Lung (tissue), 12 donors: ENCODE measurements around the gene MSX1. TPM values are rescaled to one million over a fixed set of nuclear protein-coding genes. Genes with fewer than 3 reads are reported as not detected.

Experiments
- ATAC-seq: fragments of 200-7000 bp; cut with Tn5 transposase; one replicate; pipeline ENCODE4 v1.9.1; 2020; ENCODE audit warnings: moderate number of reproducible peaks; ENCODE audit not compliant: insufficient read depth, low FRiP score
- DNase-seq, 3 donors: peaks; one replicate each; pipeline ENCODE4 v3.0.0-alpha.2; 2013 to 2017
- H3K27ac ChIP-seq, 2 donors: one replicate each; pipeline ENCODE4 v1.5.1; 2013; ENCODE audit warnings: mild to moderate bottlenecking in 2 of 2, moderate library complexity in 2 of 2, control low read depth in 1 of 2, inconsistent platforms in 1 of 2, low read depth in 1 of 2, low read length in 1 of 2
- H3K27me3 ChIP-seq, 3 donors: one replicate each; pipeline ENCODE4 v1.5.1; 2013; ENCODE audit warnings: low read length in 2 of 3; ENCODE audit not compliant: control insufficient read depth in 3 of 3, insufficient read depth in 3 of 3
- H3K36me3 ChIP-seq, 4 donors: one replicate each; pipeline ENCODE4 v1.5.1; 2013; ENCODE audit warnings: low read length in 4 of 4, mild to moderate bottlenecking in 1 of 4, moderate library complexity in 1 of 4; ENCODE audit not compliant: control insufficient read depth in 4 of 4, insufficient read depth in 4 of 4
- H3K4me1 ChIP-seq, 5 donors: one replicate each; pipeline ENCODE4 v1.5.1; 2013; ENCODE audit warnings: low read length in 5 of 5, mild to moderate bottlenecking in 2 of 5, moderate library complexity in 1 of 5; ENCODE audit not compliant: control insufficient read depth in 5 of 5, insufficient read depth in 5 of 5
- H3K4me3 ChIP-seq: one replicate; pipeline ENCODE4 v1.5.1; 2013; ENCODE audit warnings: mild to moderate bottlenecking, control low read depth, moderate library complexity
- H3K9ac ChIP-seq, 2 donors: one replicate each; pipeline ENCODE4 v1.5.1; 2013; ENCODE audit warnings: low read length in 2 of 2, control low read depth in 1 of 2; ENCODE audit not compliant: insufficient read depth in 1 of 2
- H3K9me3 ChIP-seq, 4 donors: one replicate each; pipeline ENCODE4 v1.5.1; 2013; ENCODE audit warnings: low read length in 3 of 4, mild to moderate bottlenecking in 1 of 4, moderate library complexity in 1 of 4; ENCODE audit not compliant: control insufficient read depth in 4 of 4, insufficient read depth in 3 of 4
- WGBS, 2 donors: extraction: QIAGEN DNeasy Blood & Tissue Kit; methylation state at CpG; one replicate each; pipeline ENCODE4 v1.1.7; 2013; 5-methylcytosine and 5-hydroxymethylcytosine counted together
- polyA plus RNA-seq, 2 donors: library from polyadenylated mRNA; stranded (reverse); fragments of 200-250 nt; gene quantifications; one replicate each; pipeline ENCODE4 v1.2.1, GENCODE V29; 2013
- total RNA-seq, 2 donors: library from RNA; depleted of rRNA in 1 of 2; stranded (reverse); fragments of >200 nt in 1 of 2; gene quantifications; one replicate each; pipeline ENCODE4 v1.2.1, GENCODE V29; 2014 to 2021
- TF ChIP-seq, protein P1 (sequence below): IDR thresholded peaks from 2 replicates; pipeline ENCODE4 v1.5.1; 2012; ENCODE audit warnings: mild to moderate bottlenecking; ENCODE audit errors: control extremely low read depth, extremely low read depth
- donor health status: control.
- donor health status: control.
- donor health status: Bipolar disorder and iron deficiency.
- donor health status: healthy.
- donor health status: DM: yes; HTN: yes; CAD: no.

The MSX1 gene
- total and polyA plus RNA-seq, 4 donors: 0.82 to 4.0 (median 2.8) TPM

- Histone ChIP-seq H3K27ac (no peak overlapping the region), H3K27me3 (peaks cover 15 to 97% (median 91%) of the 10 kb centered on the region in 3 donors), H3K4me1 (peaks cover 0 to 15% (median 11%) of the 10 kb centered on the region in 5 donors), H3K9ac (no peak overlapping the region), H3K9me3 (peaks cover 0 to 5% (median 0%) of the 10 kb centered on the region in 4 donors), H3K4me3 (no peak overlapping the region), H3K36me3 (no peaks in the 10 kb centered on the region)
- ATAC-seq: no peak
- TF ChIP-seq, protein P1, sequence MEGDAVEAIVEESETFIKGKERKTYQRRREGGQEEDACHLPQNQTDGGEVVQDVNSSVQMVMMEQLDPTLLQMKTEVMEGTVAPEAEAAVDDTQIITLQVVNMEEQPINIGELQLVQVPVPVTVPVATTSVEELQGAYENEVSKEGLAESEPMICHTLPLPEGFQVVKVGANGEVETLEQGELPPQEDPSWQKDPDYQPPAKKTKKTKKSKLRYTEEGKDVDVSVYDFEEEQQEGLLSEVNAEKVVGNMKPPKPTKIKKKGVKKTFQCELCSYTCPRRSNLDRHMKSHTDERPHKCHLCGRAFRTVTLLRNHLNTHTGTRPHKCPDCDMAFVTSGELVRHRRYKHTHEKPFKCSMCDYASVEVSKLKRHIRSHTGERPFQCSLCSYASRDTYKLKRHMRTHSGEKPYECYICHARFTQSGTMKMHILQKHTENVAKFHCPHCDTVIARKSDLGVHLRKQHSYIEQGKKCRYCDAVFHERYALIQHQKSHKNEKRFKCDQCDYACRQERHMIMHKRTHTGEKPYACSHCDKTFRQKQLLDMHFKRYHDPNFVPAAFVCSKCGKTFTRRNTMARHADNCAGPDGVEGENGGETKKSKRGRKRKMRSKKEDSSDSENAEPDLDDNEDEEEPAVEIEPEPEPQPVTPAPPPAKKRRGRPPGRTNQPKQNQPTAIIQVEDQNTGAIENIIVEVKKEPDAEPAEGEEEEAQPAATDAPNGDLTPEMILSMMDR: no peak
- no peak for DNase-seq
- 2 to 6% methylated on average over 18 of the region's 18 CpGs for WGBS, 2 donors
Observed at GRCh38 chr4:4871242-4871572, 11.7 kb downstream of the MSX1 start.

DNA sequence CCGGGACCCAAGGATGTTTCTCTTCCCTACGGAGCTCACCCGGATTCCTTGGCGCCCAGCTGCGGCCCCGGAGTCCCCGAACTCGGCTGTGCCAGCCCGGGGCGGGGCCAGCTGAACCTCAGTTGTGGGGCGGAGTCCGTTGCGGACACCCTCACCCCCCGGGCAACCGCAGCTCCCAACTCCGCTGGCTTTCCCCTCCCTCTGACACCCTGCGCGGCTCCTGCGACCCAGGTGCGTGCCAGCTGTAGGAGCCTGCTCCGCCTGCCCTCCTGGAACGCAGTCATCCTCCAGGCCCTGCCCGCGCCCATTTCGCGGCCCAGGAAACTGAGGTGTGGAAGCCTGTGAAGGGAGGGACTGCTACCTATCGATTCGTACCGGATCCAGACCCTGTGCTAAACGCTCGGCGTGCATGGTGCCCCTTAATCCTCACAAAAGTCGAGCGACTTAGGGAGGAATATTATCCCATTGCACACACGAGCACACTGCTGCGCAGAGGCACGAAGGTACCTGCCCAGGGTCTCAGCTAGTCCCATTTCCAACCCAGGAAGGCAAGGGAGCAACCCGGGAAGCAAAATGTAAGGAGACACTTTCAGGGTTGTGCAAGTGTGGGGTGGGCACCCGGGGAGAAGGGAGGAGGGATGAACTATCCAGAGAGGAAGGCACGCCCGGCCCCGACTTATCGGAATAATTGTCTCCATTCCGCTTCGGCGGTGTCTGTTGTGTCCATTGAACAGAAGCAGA, 12.3 kb downstream of the MSX1 start:
- H3K4me3 ChIP-seq: no peak overlapping the region
- H3K9me3 ChIP-seq: peaks cover 0 to 3% (median 0%) of the 10 kb centered on the region in 4 donors
- ATAC-seq (no peak), DNase-seq (no peak)
- peaks cover 15 to 93% (median 86%) of the 10 kb centered on the region in 3 donors for H3K27me3 ChIP-seq
- peaks cover 0 to 14% (median 9%) of the 10 kb centered on the region in 5 donors for H3K4me1 ChIP-seq
- H3K36me3 ChIP-seq: no peaks in the 10 kb centered on the region
- H3K27ac ChIP-seq: no peak overlapping the region
- WGBS, 2 donors: 4 to 6% methylated on average over 46 of the region's 46 CpGs
- TF ChIP-seq, protein P1: no peak
- no peak overlapping the region for H3K9ac ChIP-seq

GRCh38 chr4:4872314-4872903, 12.9 kb downstream of the MSX1 start:
- ATAC-seq: no peak
- TF ChIP-seq, protein P1: no peak
- peaks cover 15 to 93% (median 85%) of the 10 kb centered on the region in 3 donors for H3K27me3 ChIP-seq
- no peaks in the 10 kb centered on the region for H3K36me3 ChIP-seq
- H3K9ac ChIP-seq: no peak overlapping the region
- H3K9me3 ChIP-seq: peaks cover 0 to 6% (median 0%) of the 10 kb centered on the region in 4 donors
- H3K4me3 ChIP-seq: no peak overlapping the region
- peaks cover 0 to 7% (median 5%) of the 10 kb centered on the region in 5 donors for H3K4me1 ChIP-seq
- 5 to 7% methylated on average over 28 of the region's 28 CpGs for WGBS, 2 donors
- H3K27ac ChIP-seq: no peak overlapping the region
- no peak for DNase-seq
